Upper lobe of right lung (tissue), 1 donor: ENCODE measurements around the gene ZMYM4. TPM values are rescaled to one million over a fixed set of nuclear protein-coding genes. Genes with fewer than 3 reads are reported as not detected.

Source experiments
- ATAC-seq: fragments of 200-7000 bp; cut with Tn5 transposase; one replicate; pipeline ENCODE4 v1.9.1; 2020; ENCODE audit warnings: mild to moderate bottlenecking, moderate library complexity
- DNase-seq: peaks from one replicate; pipeline ENCODE4 v3.0.0-alpha.2; 2020
- H3K27ac ChIP-seq: fragments of 200-600 bp; one replicate; pipeline ENCODE4 v1.8.0; 2022
- H3K27me3 ChIP-seq: fragments of 200-600 bp; one replicate; pipeline ENCODE4 v1.8.0; 2022; ENCODE audit warnings: mild to moderate bottlenecking
- H3K36me3 ChIP-seq: fragments of 200-600 bp; one replicate; pipeline ENCODE4 v1.8.0; 2022
- H3K4me1 ChIP-seq: fragments of 200-600 bp; one replicate; pipeline ENCODE4 v1.8.0; 2022
- H3K4me3 ChIP-seq: fragments of 200-600 bp; one replicate; pipeline ENCODE4 v1.8.0; 2022; ENCODE audit warnings: mild to moderate bottlenecking
- H3K9me3 ChIP-seq: fragments of 200-600 bp; one replicate; pipeline ENCODE4 v1.8.0; 2022
- CTCF ChIP-seq: fragments of 200-600 bp; IDR thresholded peaks from one replicate; pipeline ENCODE4 v1.8.0; 2022; ENCODE audit warnings: antibody characterized with exemption
- intact Hi-C: fragments of 100-400 bp; cut with DNase I; formaldehyde crosslinking; loops from one replicate; pipeline ENCODE4 v1.11.0; 2022
- total RNA-seq: library from RNA; stranded (reverse); fragmentation: NEBNext Ultra II Directional; extraction: Animal tissue kit (Norgen Biotek cat#: 25700); gene quantifications from one replicate; pipeline ENCODE4 v1.2.1, GENCODE V29; 2021
- donor health status: DM: no; HTN: yes; CAD: no; lungs with severe emphysema.

Gene ZMYM4
- total RNA-seq, 1 donor from 2014 or later = 48.1 TPM

GRCh38 chr1:35285771-35286606 is 17.5 kb downstream of the ZMYM4 start:
- Histone ChIP-seq H3K27me3 (no peaks in the 10 kb centered on the region), H3K4me3 (no peak overlapping the region), H3K27ac (no peak overlapping the region), H3K4me1 (peaks cover 16% of the 10 kb centered on the region), H3K9me3 (no peaks in the 10 kb centered on the region), H3K36me3 (peaks cover 4% of the 10 kb centered on the region)
- no peak for TF ChIP-seq CTCF
- intact Hi-C loops = no loop called here
- no peak for ATAC-seq
- DNase-seq = no peak

- H3K4me1 ChIP-seq = peaks cover 16% of the 10 kb centered on the region
- no peak overlapping the region for H3K4me3 ChIP-seq
- no peaks in the 10 kb centered on the region for H3K9me3 ChIP-seq
- DNase-seq (no peak), ATAC-seq (no peak)
- TF ChIP-seq CTCF = no peak
- H3K27ac ChIP-seq = no peak overlapping the region
- H3K27me3 ChIP-seq = no peaks in the 10 kb centered on the region
- intact Hi-C loops = no loop called here
- H3K36me3 ChIP-seq = peaks cover 4% of the 10 kb centered on the region
These were observed 19.5 kb downstream of the ZMYM4 start for GRCh38 chr1:35287807-35288640.

- H3K27ac ChIP-seq = no peak overlapping the region
- no peak overlapping the region for H3K4me3 ChIP-seq
- no peak for TF ChIP-seq CTCF
- H3K27me3 ChIP-seq = no peaks in the 10 kb centered on the region
- ATAC-seq = no peak
- no peaks in the 10 kb centered on the region for H3K9me3 ChIP-seq
- H3K36me3 ChIP-seq = peaks cover 4% of the 10 kb centered on the region
- DNase-seq = no peak
- intact Hi-C loops = no loop called here
- H3K4me1 ChIP-seq = peaks cover 16% of the 10 kb centered on the region
These were observed 20.3 kb downstream of the ZMYM4 start for GRCh38 chr1:35288761-35289160.

GRCh38 chr1:35290452-35290851 is 21.9 kb downstream of the ZMYM4 start:
- Histone ChIP-seq H3K27me3 (no peaks in the 10 kb centered on the region), H3K36me3 (peaks cover 4% of the 10 kb centered on the region), H3K4me1 (peaks cover 16% of the 10 kb centered on the region), H3K4me3 (no peak overlapping the region), H3K9me3 (no peaks in the 10 kb centered on the region), H3K27ac (no peak overlapping the region)
- DNase-seq (no peak), ATAC-seq (no peak)
- intact Hi-C loops = no loop called here
- no peak for TF ChIP-seq CTCF

GRCh38 chr1:35294809-35295208 is 26.3 kb downstream of the ZMYM4 start:
- DNase-seq (no peak), ATAC-seq (no peak)
- intact Hi-C loops = no loop called here
- Histone ChIP-seq H3K27me3 (no peaks in the 10 kb centered on the region), H3K4me3 (no peak overlapping the region), H3K9me3 (no peaks in the 10 kb centered on the region), H3K4me1 (peaks cover 9% of the 10 kb centered on the region), H3K36me3 (peaks cover 11% of the 10 kb centered on the region), H3K27ac (no peak overlapping the region)
- no peak for TF ChIP-seq CTCF
